ENCODE data around the gene TMEM151A.

DNA sequence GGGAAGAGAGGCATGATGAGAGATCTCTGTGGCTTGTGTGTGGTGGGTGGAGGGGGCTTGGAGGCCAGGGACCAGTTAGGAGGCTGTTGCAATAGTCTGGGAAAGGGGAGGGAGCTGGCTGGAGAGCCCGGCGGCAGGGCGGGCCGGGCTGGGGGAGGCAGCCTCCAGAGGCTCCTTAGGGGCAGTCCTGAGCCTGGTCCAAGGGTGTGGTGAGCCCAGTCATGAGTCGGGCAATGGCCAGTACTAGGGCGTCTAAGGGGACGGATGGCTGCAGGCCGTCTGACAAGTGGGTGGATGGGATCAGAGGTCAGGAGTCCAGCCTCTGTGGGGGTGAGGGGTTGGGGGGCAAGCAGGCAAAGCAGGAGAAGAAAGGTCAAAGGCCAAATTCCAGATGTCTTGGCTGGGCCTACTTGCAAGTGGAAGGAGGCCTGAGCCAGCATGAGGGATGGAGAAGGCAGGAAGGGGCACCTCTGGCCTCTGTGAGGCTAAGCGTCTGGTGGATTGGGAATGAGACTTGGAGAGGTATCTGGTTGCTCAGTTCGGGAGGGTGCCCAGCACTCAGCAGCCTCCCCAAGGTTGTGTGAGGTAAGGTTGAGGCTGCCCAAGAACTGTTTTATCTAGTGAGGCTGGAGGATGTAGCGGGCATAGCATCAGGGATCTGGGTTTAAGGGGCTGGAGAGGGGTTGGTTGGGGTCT lies 31.2 kb downstream of the TMEM151A start:
- no peak for TF ChIP-seq YY1 (IDR thresholded peaks at IDR 0.05)
- TF ChIP-seq, protein P1, sequence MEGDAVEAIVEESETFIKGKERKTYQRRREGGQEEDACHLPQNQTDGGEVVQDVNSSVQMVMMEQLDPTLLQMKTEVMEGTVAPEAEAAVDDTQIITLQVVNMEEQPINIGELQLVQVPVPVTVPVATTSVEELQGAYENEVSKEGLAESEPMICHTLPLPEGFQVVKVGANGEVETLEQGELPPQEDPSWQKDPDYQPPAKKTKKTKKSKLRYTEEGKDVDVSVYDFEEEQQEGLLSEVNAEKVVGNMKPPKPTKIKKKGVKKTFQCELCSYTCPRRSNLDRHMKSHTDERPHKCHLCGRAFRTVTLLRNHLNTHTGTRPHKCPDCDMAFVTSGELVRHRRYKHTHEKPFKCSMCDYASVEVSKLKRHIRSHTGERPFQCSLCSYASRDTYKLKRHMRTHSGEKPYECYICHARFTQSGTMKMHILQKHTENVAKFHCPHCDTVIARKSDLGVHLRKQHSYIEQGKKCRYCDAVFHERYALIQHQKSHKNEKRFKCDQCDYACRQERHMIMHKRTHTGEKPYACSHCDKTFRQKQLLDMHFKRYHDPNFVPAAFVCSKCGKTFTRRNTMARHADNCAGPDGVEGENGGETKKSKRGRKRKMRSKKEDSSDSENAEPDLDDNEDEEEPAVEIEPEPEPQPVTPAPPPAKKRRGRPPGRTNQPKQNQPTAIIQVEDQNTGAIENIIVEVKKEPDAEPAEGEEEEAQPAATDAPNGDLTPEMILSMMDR (IDR thresholded peaks at IDR 0.05; ENCODE audit: low read depth, low read length, missing input control) = no peak
- no peak for TF ChIP-seq RAD21 (IDR thresholded peaks at IDR 0.05)
- TF ChIP-seq TAF1 (conservative IDR thresholded peaks at IDR 0.05) = no peak
- TF ChIP-seq, protein P2, sequence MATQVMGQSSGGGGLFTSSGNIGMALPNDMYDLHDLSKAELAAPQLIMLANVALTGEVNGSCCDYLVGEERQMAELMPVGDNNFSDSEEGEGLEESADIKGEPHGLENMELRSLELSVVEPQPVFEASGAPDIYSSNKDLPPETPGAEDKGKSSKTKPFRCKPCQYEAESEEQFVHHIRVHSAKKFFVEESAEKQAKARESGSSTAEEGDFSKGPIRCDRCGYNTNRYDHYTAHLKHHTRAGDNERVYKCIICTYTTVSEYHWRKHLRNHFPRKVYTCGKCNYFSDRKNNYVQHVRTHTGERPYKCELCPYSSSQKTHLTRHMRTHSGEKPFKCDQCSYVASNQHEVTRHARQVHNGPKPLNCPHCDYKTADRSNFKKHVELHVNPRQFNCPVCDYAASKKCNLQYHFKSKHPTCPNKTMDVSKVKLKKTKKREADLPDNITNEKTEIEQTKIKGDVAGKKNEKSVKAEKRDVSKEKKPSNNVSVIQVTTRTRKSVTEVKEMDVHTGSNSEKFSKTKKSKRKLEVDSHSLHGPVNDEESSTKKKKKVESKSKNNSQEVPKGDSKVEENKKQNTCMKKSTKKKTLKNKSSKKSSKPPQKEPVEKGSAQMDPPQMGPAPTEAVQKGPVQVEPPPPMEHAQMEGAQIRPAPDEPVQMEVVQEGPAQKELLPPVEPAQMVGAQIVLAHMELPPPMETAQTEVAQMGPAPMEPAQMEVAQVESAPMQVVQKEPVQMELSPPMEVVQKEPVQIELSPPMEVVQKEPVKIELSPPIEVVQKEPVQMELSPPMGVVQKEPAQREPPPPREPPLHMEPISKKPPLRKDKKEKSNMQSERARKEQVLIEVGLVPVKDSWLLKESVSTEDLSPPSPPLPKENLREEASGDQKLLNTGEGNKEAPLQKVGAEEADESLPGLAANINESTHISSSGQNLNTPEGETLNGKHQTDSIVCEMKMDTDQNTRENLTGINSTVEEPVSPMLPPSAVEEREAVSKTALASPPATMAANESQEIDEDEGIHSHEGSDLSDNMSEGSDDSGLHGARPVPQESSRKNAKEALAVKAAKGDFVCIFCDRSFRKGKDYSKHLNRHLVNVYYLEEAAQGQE (IDR thresholded peaks at IDR 0.05) = no peak
- TF ChIP-seq, protein P3, sequence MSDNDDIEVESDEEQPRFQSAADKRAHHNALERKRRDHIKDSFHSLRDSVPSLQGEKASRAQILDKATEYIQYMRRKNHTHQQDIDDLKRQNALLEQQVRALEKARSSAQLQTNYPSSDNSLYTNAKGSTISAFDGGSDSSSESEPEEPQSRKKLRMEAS (IDR thresholded peaks at IDR 0.05) = no peak
- no peak for TF ChIP-seq EGR1 (IDR thresholded peaks at IDR 0.05; ENCODE audit: low read depth in 2 of 2)
- peak; percentile 13 for TF ChIP-seq NR2F2 (IDR thresholded peaks at IDR 0.05)

Data from liver (tissue), 3 donors.